PC-9 (cell line): Measurements from ENCODE around the gene SRPK1.

Source experiments
- CTCF ChIP-seq: fragments of 200-600 bp; sonication (generic); conservative IDR thresholded peaks from 2 replicates; pipeline ENCODE4 v1.6.1; 2017; ENCODE audit warnings: mixed run types, antibody characterized with exemption, mild to moderate bottlenecking, moderate library complexity
- EZH2 ChIP-seq: fragments of 200-600 bp; sonication (generic); IDR thresholded peaks from 2 replicates; pipeline ENCODE4 v1.8.0; 2017; ENCODE audit warnings: antibody characterized with exemption, low read depth

- TF ChIP-seq EZH2 (no peak), CTCF (no peak)
Measured at GRCh38 chr6:35798706-35799105, 122.2 kb downstream of the SRPK1 start.
